Stomach (tissue), 4 donors: ENCODE measurements around the gene SPDYA.

ENCODE experiments used
- POLR2A ChIP-seq, 4 donors: fragments of 450-650 bp; IDR thresholded peaks; one replicate each; pipeline ENCODE4 v1.6.1; 2016; ENCODE audit warnings: antibody characterized with exemption in 4 of 4, control low read depth in 2 of 4, mild to moderate bottlenecking in 1 of 4, moderate library complexity in 1 of 4
- POLR2AphosphoS5 ChIP-seq, 3 donors: sonication (generic); formaldehyde crosslinking; IDR thresholded peaks; one replicate each; pipeline ENCODE4 v1.6.1; 2016; ENCODE audit warnings: antibody characterized with exemption in 3 of 3
- TF ChIP-seq, protein P1 (sequence below), 7 experiments: fragments of 450-650 bp in 4 of 7; fragments of 200-600 bp in 3 of 7; sonication (generic) in 3 of 7; IDR thresholded peaks; one replicate each; pipeline ENCODE4 v1.5.1; 2016 to 2019; ENCODE audit warnings: antibody characterized with exemption in 7 of 7, control low read depth in 2 of 7, mild to moderate bottlenecking in 1 of 7

GRCh38 chr2:28855193-28855592, 44.6 kb downstream of the SPDYA start:
- TF ChIP-seq, protein P1, sequence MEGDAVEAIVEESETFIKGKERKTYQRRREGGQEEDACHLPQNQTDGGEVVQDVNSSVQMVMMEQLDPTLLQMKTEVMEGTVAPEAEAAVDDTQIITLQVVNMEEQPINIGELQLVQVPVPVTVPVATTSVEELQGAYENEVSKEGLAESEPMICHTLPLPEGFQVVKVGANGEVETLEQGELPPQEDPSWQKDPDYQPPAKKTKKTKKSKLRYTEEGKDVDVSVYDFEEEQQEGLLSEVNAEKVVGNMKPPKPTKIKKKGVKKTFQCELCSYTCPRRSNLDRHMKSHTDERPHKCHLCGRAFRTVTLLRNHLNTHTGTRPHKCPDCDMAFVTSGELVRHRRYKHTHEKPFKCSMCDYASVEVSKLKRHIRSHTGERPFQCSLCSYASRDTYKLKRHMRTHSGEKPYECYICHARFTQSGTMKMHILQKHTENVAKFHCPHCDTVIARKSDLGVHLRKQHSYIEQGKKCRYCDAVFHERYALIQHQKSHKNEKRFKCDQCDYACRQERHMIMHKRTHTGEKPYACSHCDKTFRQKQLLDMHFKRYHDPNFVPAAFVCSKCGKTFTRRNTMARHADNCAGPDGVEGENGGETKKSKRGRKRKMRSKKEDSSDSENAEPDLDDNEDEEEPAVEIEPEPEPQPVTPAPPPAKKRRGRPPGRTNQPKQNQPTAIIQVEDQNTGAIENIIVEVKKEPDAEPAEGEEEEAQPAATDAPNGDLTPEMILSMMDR (IDR thresholded peaks at IDR 0.05), result no peak
- TF ChIP-seq POLR2A (IDR thresholded peaks at IDR 0.05), result no peak
- no peak for TF ChIP-seq POLR2AphosphoS5 (IDR thresholded peaks at IDR 0.05)
